B cell (primary cell): ENCODE data around the gene MAP2K7. TPM values are rescaled to one million over a fixed set of nuclear protein-coding genes. Genes with fewer than 3 reads are reported as not detected.

ENCODE experiments used
- ATAC-seq: fragments of 200-7000 bp; cut with Tn5 transposase; one replicate; pipeline ENCODE4 v1.10.0; 2021; ENCODE audit warnings: low read depth, mild to moderate bottlenecking, moderate number of reproducible peaks, moderate library complexity
- CTCF ChIA-PET: fragments of 350-600 bp; sonication (Branson Sonifier 250); formaldehyde crosslinking; loops from one replicate; lab custom pipeline; 2021; ENCODE audit warnings: antibody characterized with exemption, inconsistent platforms; lab: Charles Lee
- POLR2A ChIA-PET: fragments of 350-600 bp; sonication (Branson Sonifier 250); formaldehyde crosslinking; loops from one replicate; lab custom pipeline; 2021; ENCODE audit warnings: antibody characterized with exemption; lab: Charles Lee
- DNase-seq: peaks from one replicate; pipeline ENCODE4 v3.0.0; 2013
- H2AFZ ChIP-seq: 2 replicates; pipeline ENCODE4 v1.6.1; 2012; ENCODE audit warnings: mild to moderate bottlenecking, low read depth, low read length; ENCODE audit not compliant: insufficient read depth, poor library complexity, severe bottlenecking
- H3K27ac ChIP-seq, 2 donors: 1 replicate in 1 of 2; 2 replicates in 1 of 2; pipeline ENCODE4 v1.5.1; 2012 to 2013; ENCODE audit warnings: low read length in 2 of 2, mild to moderate bottlenecking in 2 of 2, moderate library complexity in 1 of 2
- H3K27me3 ChIP-seq, 4 experiments: fragments of 200-600 bp in 1 of 4; sonication (generic) in 1 of 4; replicated peaks in 1 of 4; 1 replicate in 2 of 4; 2 replicates in 2 of 4; pipeline versions ENCODE4 v1.6.1 to v1.7.0; 2013 to 2016; ENCODE audit warnings: low read length in 3 of 4, mild to moderate bottlenecking in 2 of 4, mixed read lengths in 1 of 4, moderate library complexity in 1 of 4; ENCODE audit not compliant: insufficient read depth in 4 of 4, control insufficient read depth in 3 of 4; ENCODE audit errors: control extremely low read depth in 1 of 4
- H3K36me3 ChIP-seq, 2 experiments: replicated peaks in 1 of 2; 1 replicate in 1 of 2; 2 replicates in 1 of 2; pipeline versions ENCODE4 v1.6.1 to v1.7.1; 2013; ENCODE audit warnings: low read length in 1 of 2; ENCODE audit not compliant: insufficient read depth in 2 of 2, control insufficient read depth in 1 of 2; ENCODE audit errors: control extremely low read depth in 1 of 2, extremely low read depth in 1 of 2
- H3K4me1 ChIP-seq, 2 donors: fragments of 200-600 bp in 1 of 2; sonication (generic) in 1 of 2; 1 replicate in 1 of 2; 2 replicates in 1 of 2; pipeline versions ENCODE4 v1.5.1 to v1.6.1; 2013 to 2017; ENCODE audit warnings: low read length in 2 of 2; ENCODE audit not compliant: control insufficient read depth in 2 of 2, insufficient read depth in 2 of 2
- H3K4me2 ChIP-seq: replicated peaks from 2 replicates; pipeline ENCODE3; 2012; ENCODE audit warnings: mild to moderate bottlenecking, low read depth, low read length; ENCODE audit not compliant: poor library complexity, severe bottlenecking
- H3K4me3 ChIP-seq, 5 experiments: fragments of 200-600 bp in 1 of 5; sonication (generic) in 1 of 5; 1 replicate in 3 of 5; 2 replicates in 2 of 5; pipeline versions ENCODE4 v1.5.1 to v1.7.0; 2011 to 2016; ENCODE audit warnings: low read length in 4 of 5, mild to moderate bottlenecking in 4 of 5, low read depth in 2 of 5, control low read depth in 1 of 5, moderate library complexity in 1 of 5; ENCODE audit not compliant: insufficient read depth in 1 of 5; ENCODE audit errors: control extremely low read depth in 1 of 5, extremely low read depth in 1 of 5
- H3K79me2 ChIP-seq: fragments of 200-600 bp; sonication (generic); one replicate; pipeline ENCODE4 v1.6.0; 2016; ENCODE audit warnings: low read length; ENCODE audit not compliant: control insufficient read depth, insufficient read depth
- H3K9ac ChIP-seq: fragments of 200-600 bp; sonication (generic); 2 replicates; pipeline ENCODE4 v1.6.1; 2017; ENCODE audit warnings: mild to moderate bottlenecking, low read length, moderate library complexity
- H3K9me3 ChIP-seq, 3 donors: one replicate each; pipeline versions ENCODE4 v1.6.1 to v1.7.1; 2013; ENCODE audit warnings: low read length in 2 of 3; ENCODE audit not compliant: control insufficient read depth in 2 of 3, insufficient read depth in 1 of 3; ENCODE audit errors: control extremely low read depth in 1 of 3
- H4K20me1 ChIP-seq: 2 replicates; pipeline ENCODE4 v1.6.0; 2012; ENCODE audit warnings: mild to moderate bottlenecking, low read length; ENCODE audit not compliant: insufficient read depth, control insufficient read depth, poor library complexity, severe bottlenecking
- H3K27ac Mint-ChIP-seq: one replicate; pipeline ENCODE4 v1.8.0; 2021; ENCODE audit warnings: mixed read lengths
- H3K27me3 Mint-ChIP-seq: one replicate; pipeline ENCODE4 v1.8.0; 2021; ENCODE audit warnings: mixed read lengths
- H3K4me1 Mint-ChIP-seq: one replicate; pipeline ENCODE4 v1.8.0; 2021; ENCODE audit warnings: mixed read lengths
- H3K4me3 Mint-ChIP-seq: one replicate; pipeline ENCODE4 v1.8.0; 2021; ENCODE audit warnings: mixed read lengths
- H3K9me3 Mint-ChIP-seq: one replicate; pipeline ENCODE4 v1.8.0; 2022; ENCODE audit warnings: mixed read lengths; ENCODE audit not compliant: insufficient read depth
- EZH2 ChIP-seq: IDR thresholded peaks from 2 replicates; pipeline ENCODE4 v1.6.1; 2012; ENCODE audit warnings: borderline replicate concordance, low read depth, mild to moderate bottlenecking, moderate library complexity, low read length; ENCODE audit not compliant: insufficient read depth, poor library complexity, severe bottlenecking
- WGBS: methylation state at CpG from one replicate; pipeline ENCODE4 v1.1.5; 2013; ENCODE audit warnings: missing lambda C conversion rate; ENCODE audit not compliant: insufficient coverage; 5-methylcytosine and 5-hydroxymethylcytosine counted together
- intact Hi-C: fragments of 100-400 bp; cut with micrococcal nuclease; formaldehyde crosslinking; loops from one replicate; pipeline ENCODE4 v1.10.0; 2022
- polyA plus RNA-seq: library from polyadenylated mRNA; depleted of rRNA; stranded (reverse); fragments of >200 nt; gene quantifications from 2 replicates; pipeline ENCODE4 v1.2.3, GENCODE V29; 2012
- total RNA-seq, 2 donors: library from RNA; stranded (reverse); fragments of 120-200 nt in 1 of 2; gene quantifications; 1 replicate in 1 of 2; 2 replicates in 1 of 2; pipeline versions ENCODE4 v1.2.3 to v1.2.4, GENCODE V29; 2013 to 2022
- TF ChIP-seq, protein P1 (sequence below): fragments of 200-600 bp; IDR thresholded peaks from one replicate; pipeline ENCODE4 v1.8.0; 2022; ENCODE audit warnings: antibody characterized with exemption, mild to moderate bottlenecking

Gene MAP2K7
- total and polyA plus RNA-seq, 2 donors (not counting 1 experiment from before 2014, with no cell fraction given) = 56.0 to 71.9 TPM

DNA sequence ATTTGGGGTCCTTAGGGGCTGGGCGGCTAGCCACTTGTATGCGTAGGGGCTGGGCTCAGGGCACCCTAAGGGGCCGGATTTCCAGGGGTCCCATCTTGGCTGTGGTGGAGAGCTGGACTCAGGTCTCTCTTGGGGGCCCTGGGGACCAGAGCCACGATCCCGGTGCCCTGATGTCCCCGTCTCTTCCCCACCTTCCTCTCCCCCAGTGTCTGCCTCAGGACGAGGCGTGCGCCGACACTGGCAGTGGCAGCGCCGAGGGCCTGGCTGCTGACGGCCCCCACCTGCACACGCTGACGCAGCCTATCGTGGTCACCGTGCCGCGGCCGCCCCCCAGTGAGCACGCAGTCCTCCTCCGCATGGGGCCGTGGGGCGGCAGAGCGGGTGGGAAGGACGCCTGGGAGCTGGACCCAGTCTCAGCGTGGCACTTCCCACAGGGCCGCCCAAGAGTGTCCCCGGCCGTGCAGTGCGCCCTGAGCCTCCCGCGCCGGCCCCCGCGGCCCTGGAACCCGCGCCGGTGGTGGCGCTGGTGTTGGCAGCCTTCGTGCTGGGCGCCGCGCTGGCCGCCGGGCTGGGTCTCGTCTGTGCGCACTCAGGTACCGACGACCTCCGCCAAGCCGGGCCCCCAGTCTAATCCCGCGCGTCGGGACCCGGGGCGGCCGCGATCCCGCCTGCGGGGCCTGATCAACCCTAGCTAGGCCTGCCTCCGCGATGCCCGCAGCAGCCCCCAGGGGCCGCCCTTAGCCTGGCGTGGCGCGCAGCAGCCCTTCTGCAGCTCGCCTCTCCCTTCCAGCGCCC lies 13.8 kb downstream of the MAP2K7 start:
- peak; percentile 80 for DNase-seq
- ATAC-seq = no peak
- TF ChIP-seq, protein P1, sequence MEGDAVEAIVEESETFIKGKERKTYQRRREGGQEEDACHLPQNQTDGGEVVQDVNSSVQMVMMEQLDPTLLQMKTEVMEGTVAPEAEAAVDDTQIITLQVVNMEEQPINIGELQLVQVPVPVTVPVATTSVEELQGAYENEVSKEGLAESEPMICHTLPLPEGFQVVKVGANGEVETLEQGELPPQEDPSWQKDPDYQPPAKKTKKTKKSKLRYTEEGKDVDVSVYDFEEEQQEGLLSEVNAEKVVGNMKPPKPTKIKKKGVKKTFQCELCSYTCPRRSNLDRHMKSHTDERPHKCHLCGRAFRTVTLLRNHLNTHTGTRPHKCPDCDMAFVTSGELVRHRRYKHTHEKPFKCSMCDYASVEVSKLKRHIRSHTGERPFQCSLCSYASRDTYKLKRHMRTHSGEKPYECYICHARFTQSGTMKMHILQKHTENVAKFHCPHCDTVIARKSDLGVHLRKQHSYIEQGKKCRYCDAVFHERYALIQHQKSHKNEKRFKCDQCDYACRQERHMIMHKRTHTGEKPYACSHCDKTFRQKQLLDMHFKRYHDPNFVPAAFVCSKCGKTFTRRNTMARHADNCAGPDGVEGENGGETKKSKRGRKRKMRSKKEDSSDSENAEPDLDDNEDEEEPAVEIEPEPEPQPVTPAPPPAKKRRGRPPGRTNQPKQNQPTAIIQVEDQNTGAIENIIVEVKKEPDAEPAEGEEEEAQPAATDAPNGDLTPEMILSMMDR = peak; percentile 75
- peak; percentile 63 for TF ChIP-seq EZH2
- Histone ChIP-seq H3K36me3 (peaks cover 0 to 5% of the 10 kb centered on the region in 2 experiments), H3K4me1 (peaks cover 57 to 58% of the 10 kb centered on the region in 2 donors), H3K27me3 (peaks cover 0 to 47% (median 25%) of the 10 kb centered on the region in 4 experiments), H2AFZ (peak overlapping the region; percentile 61), H3K27ac (no peak overlapping the region), H3K9ac (peak overlapping the region; percentile 52), H3K4me2 (peak overlapping the region; percentile 87), H3K4me3 (peak overlapping the region in 4 of 5 experiments; percentile 3 to 48 (median 18)), H4K20me1 (peaks cover 53% of the 10 kb centered on the region), H3K79me2 (peaks cover 3% of the 10 kb centered on the region), H3K9me3 (peaks cover 0 to 28% (median 0%) of the 10 kb centered on the region in 3 donors)
- Mint-ChIP-seq H3K27me3 (peaks cover 24% of the 10 kb centered on the region), H3K4me3 (peak overlapping the region; percentile 82), H3K9me3 (no peaks in the 10 kb centered on the region), H3K4me1 (peaks cover 42% of the 10 kb centered on the region), H3K27ac (peak overlapping the region; percentile 70)
- intact Hi-C loops = no loop called here
- 2% methylated on average over 70 of the region's 71 CpGs for WGBS
- ChIA-PET CTCF (interaction anchor here (0.7 to 3.7 kb wide), 9 partner anchors 9 to 88 kb away, joined by 3 to 21 read pairs (median 3); partner anchors contain the start of genes MAP2K7 and TIMM44), POLR2A (interaction anchor here (0.5 to 1.7 kb wide), 2 partner anchors 14 to 1329 kb away, joined by 6 read pairs; partner anchors contain the start of gene MAP2K7)
